Ascending aorta (tissue), 2 donors: Measurements from ENCODE around the gene INTS3. TPM values are rescaled to one million over a fixed set of nuclear protein-coding genes. Genes with fewer than 3 reads are reported as not detected.

Source experiments
- DNase-seq, 2 donors: peaks; one replicate each; pipeline ENCODE4 v3.0.0-alpha.2; 2019; ENCODE audit warnings: low spot score in 2 of 2
- H3K27ac ChIP-seq, 2 donors: fragments of 200-600 bp; sonication (generic); one replicate each; pipeline ENCODE4 v1.5.1; 2016 to 2017; ENCODE audit warnings: mild to moderate bottlenecking in 1 of 2
- H3K27me3 ChIP-seq: fragments of 200-600 bp; sonication (generic); one replicate; pipeline ENCODE4 v1.5.1; 2017
- H3K36me3 ChIP-seq, 2 donors: fragments of 200-600 bp; sonication (generic); one replicate each; pipeline ENCODE4 v1.5.1; 2016
- H3K4me1 ChIP-seq, 2 donors: fragments of 200-600 bp; sonication (generic); one replicate each; pipeline ENCODE4 v1.5.1; 2016 to 2017; ENCODE audit warnings: mild to moderate bottlenecking in 1 of 2
- H3K4me3 ChIP-seq, 2 donors: fragments of 200-600 bp; sonication (generic); one replicate each; pipeline ENCODE4 v1.5.1; 2016 to 2017; ENCODE audit warnings: mild to moderate bottlenecking in 1 of 2
- H3K9me3 ChIP-seq, 2 donors: fragments of 200-600 bp; sonication (generic); one replicate each; pipeline ENCODE4 v1.5.1; 2016
- CTCF ChIP-seq, 3 experiments: fragments of 200-600 bp in 2 of 3; fragments of 450-650 bp in 1 of 3; sonication (generic) in 2 of 3; IDR thresholded peaks; one replicate each; pipeline ENCODE4 v1.5.1; 2016 to 2019; ENCODE audit warnings: antibody characterized with exemption in 3 of 3, mild to moderate bottlenecking in 1 of 3, moderate library complexity in 1 of 3
- intact Hi-C: fragments of 100-400 bp; cut with DNase I; formaldehyde crosslinking; loops from one replicate; pipeline ENCODE4 v1.15.1; 2023
- total RNA-seq: library from RNA; depleted of rRNA; stranded (reverse); fragments of >200 nt; gene quantifications from one replicate; pipeline ENCODE4 v1.1.0, GENCODE V29; 2016

Gene INTS3
- total RNA-seq, 1 donor from 2014 or later = 55.9 TPM

- H3K9me3 ChIP-seq = no peaks in the 10 kb centered on the region
- intact Hi-C loops = no loop called here
- no peak overlapping the region for H3K4me3 ChIP-seq
- TF ChIP-seq CTCF (IDR thresholded peaks at IDR 0.05) = no peak
- peaks cover 13 to 37% of the 10 kb centered on the region in 2 donors for H3K36me3 ChIP-seq
- H3K27ac ChIP-seq = peak overlapping the region; percentile 91 to 94
- H3K27me3 ChIP-seq = no peaks in the 10 kb centered on the region
- DNase-seq = no peak
- peaks cover 27 to 67% of the 10 kb centered on the region in 2 donors for H3K4me1 ChIP-seq
Observed at GRCh38 chr1:153746174-153746573, 18.3 kb downstream of the INTS3 start.

GRCh38 chr1:153748903-153749302 lies 21.1 kb downstream of the INTS3 start:
- TF ChIP-seq CTCF (IDR thresholded peaks at IDR 0.05) = no peak
- no peaks in the 10 kb centered on the region for H3K9me3 ChIP-seq
- H3K27me3 ChIP-seq = no peaks in the 10 kb centered on the region
- no peak for DNase-seq
- H3K4me3 ChIP-seq = no peak overlapping the region
- peaks cover 11 to 32% of the 10 kb centered on the region in 2 donors for H3K36me3 ChIP-seq
- intact Hi-C loops = loop anchor here (1.0 kb wide), 2 partner anchors 21 to 71 kb away; partner anchors contain the start of genes INTS3 and NPR1
- H3K4me1 ChIP-seq = peaks cover 41 to 67% of the 10 kb centered on the region in 2 donors
- peak overlapping the region; percentile 91 to 94 for H3K27ac ChIP-seq

- TF ChIP-seq CTCF (IDR thresholded peaks at IDR 0.05) = peak; percentile 89 to 93 (median 93)
Observed at GRCh38 chr1:153749408-153750005, 21.7 kb downstream of the INTS3 start.

GRCh38 chr1:153750026-153750995 lies 22.5 kb downstream of the INTS3 start:
- DNase-seq = peak in 1 of 2 donors; percentile 90
- no peak overlapping the region for H3K4me3 ChIP-seq
- intact Hi-C loops = loop anchor here (1.0 to 2.0 kb wide), 2 partner anchors 24 to 52 kb away; partner anchors contain the start of gene SLC27A3
- H3K36me3 ChIP-seq = peaks cover 16 to 36% of the 10 kb centered on the region in 2 donors
- no peak for TF ChIP-seq CTCF (IDR thresholded peaks at IDR 0.05)
- no peaks in the 10 kb centered on the region for H3K27me3 ChIP-seq
- H3K9me3 ChIP-seq = no peaks in the 10 kb centered on the region
- peaks cover 41 to 65% of the 10 kb centered on the region in 2 donors for H3K4me1 ChIP-seq
- peak overlapping the region; percentile 91 to 94 for H3K27ac ChIP-seq

More at GRCh38 chr1:153749408-153750005, 21.7 kb downstream of the INTS3 start:
- no peaks in the 10 kb centered on the region for H3K9me3 ChIP-seq
- H3K4me3 ChIP-seq = no peak overlapping the region
- intact Hi-C loops = loop anchor here (1.0 to 2.0 kb wide), 4 partner anchors 21 to 71 kb away; partner anchors contain the start of genes INTS3, NPR1 and SLC27A3
- H3K36me3 ChIP-seq = peaks cover 11 to 32% of the 10 kb centered on the region in 2 donors
- H3K4me1 ChIP-seq = peaks cover 41 to 65% of the 10 kb centered on the region in 2 donors
- no peaks in the 10 kb centered on the region for H3K27me3 ChIP-seq
- peak; percentile 82 to 96 for DNase-seq
- H3K27ac ChIP-seq = peak overlapping the region; percentile 91 to 94

GRCh38 chr1:153752072-153752471 lies 24.2 kb downstream of the INTS3 start:
- intact Hi-C loops = no loop called here
- no peak for DNase-seq
- TF ChIP-seq CTCF (IDR thresholded peaks at IDR 0.05) = no peak
- H3K27ac ChIP-seq = peak overlapping the region; percentile 91 to 94
- no peak overlapping the region for H3K4me3 ChIP-seq
- H3K9me3 ChIP-seq = no peaks in the 10 kb centered on the region
- H3K4me1 ChIP-seq = peaks cover 41 to 60% of the 10 kb centered on the region in 2 donors
- no peaks in the 10 kb centered on the region for H3K27me3 ChIP-seq
- peaks cover 26 to 29% of the 10 kb centered on the region in 2 donors for H3K36me3 ChIP-seq
